A549 (cell line): ENCODE data around the gene ZNF292. TPM values are rescaled to one million over a fixed set of nuclear protein-coding genes. Genes with fewer than 3 reads are reported as not detected.

ENCODE experiments used
- ATAC-seq, 2 experiments: fragments of 200-7000 bp in 1 of 2; fragments of >200 bp in 1 of 2; cut with Nextera tagmentation in 1 of 2; cut with Tn5 transposase in 1 of 2; 3 replicates each; pipeline versions ENCODE4 v1.8.0 to v1.9.1; 2018 to 2020; ENCODE audit warnings: mild to moderate bottlenecking in 1 of 2, moderate library complexity in 1 of 2
- CTCF ChIA-PET: fragments of 300-600 bp; sonication (Branson Sonifier 250); formaldehyde crosslinking; extraction: SDS; loops from one replicate; lab custom pipeline; 2021; ENCODE audit warnings: antibody characterized with exemption, inconsistent platforms; lab: Yijun Ruan, JAX
- POLR2A ChIA-PET: fragments of 350-600 bp; formaldehyde crosslinking; extraction: SDS; loops from one replicate; lab custom pipeline; 2021; ENCODE audit warnings: antibody characterized with exemption, inconsistent platforms; lab: Yijun Ruan, JAX
- DNase-seq, 2 experiments: peaks; one replicate each; pipeline versions ENCODE4 v3.0.0 to v3.0.0-alpha.2; 2011 to 2016; ENCODE audit warnings: low read depth in 1 of 2, low spot score in 1 of 2
- FAIRE-seq: peaks from 2 replicates; lab custom pipeline; 2011; peaks lifted over from hg19 to GRCh38; lab: Jason Lieb, UNC
- H3K27ac ChIP-seq, 2 experiments: fragments of >200 bp; sonication (Bioruptor Twin); formaldehyde crosslinking; 3 replicates each; pipeline ENCODE4 v1.5.1; 2016 to 2017
- H3K4me1 ChIP-seq: fragments of >200 bp; sonication (Bioruptor Twin); formaldehyde crosslinking; 3 replicates; pipeline ENCODE4 v1.6.1; 2016
- H3K4me2 ChIP-seq: fragments of >200 bp; sonication (Bioruptor Twin); formaldehyde crosslinking; 3 replicates; pipeline ENCODE4 v1.6.1; 2016
- H3K4me3 ChIP-seq: fragments of >200 bp; sonication (Bioruptor Twin); formaldehyde crosslinking; 3 replicates; pipeline ENCODE4 v1.5.1; 2016
- H3K9me3 ChIP-seq: fragments of >200 bp; sonication (Bioruptor Twin); formaldehyde crosslinking; 3 replicates; pipeline ENCODE4 v1.6.1; 2016
- CHD2 ChIP-seq: fragments of 150-350 bp; IDR thresholded peaks from 2 replicates; pipeline ENCODE4 v1.6.1; 2014; ENCODE audit warnings: low read length; ENCODE audit not compliant: partially characterized antibody
- CHD4 ChIP-seq: fragments of 200-600 bp; sonication (generic); IDR thresholded peaks from 2 replicates; pipeline ENCODE4 v1.6.1; 2016; ENCODE audit warnings: antibody characterized with exemption, mild to moderate bottlenecking, borderline replicate concordance
- EHF ChIP-seq: fragments of 250-450 bp; sonication (Bioruptor Pico); IDR thresholded peaks from 2 replicates; pipeline ENCODE4 v1.5.0; 2020; ENCODE audit warnings: mild to moderate bottlenecking
- EHMT2 ChIP-seq: fragments of 200-600 bp; sonication (generic); IDR thresholded peaks from 2 replicates; pipeline ENCODE4 v1.6.1; 2016; ENCODE audit warnings: antibody characterized with exemption, low read depth, mild to moderate bottlenecking, moderate library complexity
- EP300 ChIP-seq, 2 experiments: fragments of >200 bp; sonication (Bioruptor Twin); formaldehyde crosslinking; IDR thresholded peaks; 2 replicates in 1 of 2; 3 replicates in 1 of 2; pipeline ENCODE4 v1.6.1; 2016 to 2017
- ESRRA ChIP-seq: fragments of 150-350 bp; IDR thresholded peaks from 2 replicates; pipeline ENCODE4 v1.6.1; 2014; ENCODE audit warnings: mild to moderate bottlenecking, low read length, borderline replicate concordance
- HDAC2 ChIP-seq: fragments of 200-600 bp; sonication (generic); IDR thresholded peaks from 2 replicates; pipeline ENCODE4 v1.6.1; 2016
- HEYL ChIP-seq: fragments of 250-450 bp; sonication (Bioruptor Pico); IDR thresholded peaks from 2 replicates; pipeline ENCODE4 v1.8.0; 2021; ENCODE audit warnings: mild to moderate bottlenecking, moderate library complexity
- HOXB13 ChIP-seq: fragments of 250-450 bp; sonication (Bioruptor Pico); IDR thresholded peaks from 2 replicates; pipeline ENCODE4 v1.5.0; 2020; ENCODE audit warnings: low read depth, mild to moderate bottlenecking, moderate library complexity
- JUNB ChIP-seq: fragments of >200 bp; sonication (Bioruptor Twin); formaldehyde crosslinking; IDR thresholded peaks from 2 replicates; pipeline ENCODE4 v1.6.1; 2016
- KDM1A ChIP-seq: fragments of 200-600 bp; sonication (generic); IDR thresholded peaks from 2 replicates; pipeline ENCODE4 v1.6.1; 2016; ENCODE audit warnings: low read depth, mild to moderate bottlenecking
- MAZ ChIP-seq: fragments of 150-350 bp; IDR thresholded peaks from 2 replicates; pipeline ENCODE4 v1.6.1; 2014; ENCODE audit warnings: antibody characterized with exemption, low read depth, low read length, borderline replicate concordance
- MYC ChIP-seq: IDR thresholded peaks from 2 replicates; pipeline ENCODE4 v1.6.1; 2012; ENCODE audit warnings: mild to moderate bottlenecking, inconsistent platforms, low read length, improper control_type of control experiment, borderline replicate concordance
- NPAS2 ChIP-seq: fragments of 250-450 bp; sonication (Bioruptor Pico); IDR thresholded peaks from 2 replicates; pipeline ENCODE4 v1.8.0; 2022; ENCODE audit warnings: mild to moderate bottlenecking, moderate library complexity, borderline replicate concordance
- PHF8 ChIP-seq: fragments of 200-600 bp; sonication (generic); IDR thresholded peaks from 2 replicates; pipeline ENCODE4 v1.6.1; 2016; ENCODE audit warnings: low read depth, mild to moderate bottlenecking, antibody characterized with exemption, moderate library complexity, borderline replicate concordance
- RCOR1 ChIP-seq: fragments of 150-350 bp; IDR thresholded peaks from 2 replicates; pipeline ENCODE4 v1.6.1; 2014; ENCODE audit warnings: antibody characterized with exemption, low read length, low read depth
- RFX5 ChIP-seq: fragments of 450-650 bp; IDR thresholded peaks from 2 replicates; pipeline ENCODE4 v1.7.1; 2014; ENCODE audit warnings: antibody characterized with exemption, mild to moderate bottlenecking, moderate library complexity
- TFCP2L1 ChIP-seq: fragments of 250-450 bp; sonication (Bioruptor Pico); IDR thresholded peaks from 2 replicates; pipeline ENCODE4 v1.5.0; 2021; ENCODE audit warnings: mild to moderate bottlenecking
- TP53 ChIP-seq: fragments of 250-450 bp; sonication (Bioruptor Pico); IDR thresholded peaks from 2 replicates; pipeline ENCODE4 v1.5.0; 2021; ENCODE audit warnings: mild to moderate bottlenecking, moderate library complexity
- ZC3H11A ChIP-seq: fragments of 450-650 bp; IDR thresholded peaks from 2 replicates; pipeline ENCODE4 v1.6.1; 2014; ENCODE audit warnings: antibody characterized with exemption, mild to moderate bottlenecking
- ZSCAN20 ChIP-seq: fragments of 250-450 bp; sonication (Bioruptor Pico); IDR thresholded peaks from 2 replicates; pipeline ENCODE4 v1.8.0; 2022; ENCODE audit warnings: mild to moderate bottlenecking, moderate library complexity
- WGBS: methylation state at CpG from one replicate; pipeline ENCODE4 v1.1.6; 2017; ENCODE audit errors: missing lambda C conversion rate; 5-methylcytosine and 5-hydroxymethylcytosine counted together
- polyA plus RNA-seq, 4 experiments: library from polyadenylated mRNA; depleted of rRNA in 3 of 4; stranded (reverse); fragments of >200 nt; fragmentation: RNase III in 1 of 4; extraction: RNeasy Plus Mini Kit Qiagen cat#74134 plus additional on column Dnase treatment in 1 of 4; gene quantifications; 2 replicates in 3 of 4; 3 replicates in 1 of 4; pipeline ENCODE4 v1.2.3, GENCODE V29; 2011 to 2017
- TF ChIP-seq, protein P1 (sequence below): fragments of >200 bp; sonication (Bioruptor Twin); formaldehyde crosslinking; IDR thresholded peaks from 3 replicates; pipeline ENCODE4 v1.6.1; 2016
- TF ChIP-seq, protein P2 (sequence below): IDR thresholded peaks from 2 replicates; pipeline ENCODE4 v1.6.1; 2012; ENCODE audit warnings: low read depth, borderline replicate concordance
- TF ChIP-seq, protein P3 (sequence below): fragments of >200 bp; sonication (Bioruptor Twin); formaldehyde crosslinking; IDR thresholded peaks from 2 replicates; pipeline ENCODE4 v1.6.1; 2016

The ZNF292 gene
- polyA plus RNA-seq, 2 of the 4 experiments (the other 2 are of a cell fraction): 2.5 to 7.5 TPM

DNA sequence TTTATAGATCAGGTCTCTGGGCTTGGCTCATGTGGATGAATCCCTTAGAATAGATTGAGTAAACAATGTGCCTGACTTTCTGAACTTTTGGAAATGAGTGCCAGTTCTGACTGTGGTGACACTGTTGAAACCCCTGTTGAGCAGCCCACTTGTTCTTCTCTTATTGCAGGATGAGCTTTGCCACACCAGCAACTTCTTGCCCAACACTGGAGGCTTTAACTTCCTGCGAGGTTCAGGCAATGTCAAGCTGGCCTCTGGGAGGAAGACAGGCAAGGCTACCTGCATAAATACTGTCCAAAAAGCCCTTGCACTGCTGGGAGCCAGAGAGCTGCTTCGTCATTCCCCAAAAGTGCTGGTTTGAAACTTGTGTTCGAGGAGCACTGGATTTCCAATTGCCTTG lies 134.2 kb downstream of the ZNF292 start (continued):
- TF ChIP-seq, protein P1, sequence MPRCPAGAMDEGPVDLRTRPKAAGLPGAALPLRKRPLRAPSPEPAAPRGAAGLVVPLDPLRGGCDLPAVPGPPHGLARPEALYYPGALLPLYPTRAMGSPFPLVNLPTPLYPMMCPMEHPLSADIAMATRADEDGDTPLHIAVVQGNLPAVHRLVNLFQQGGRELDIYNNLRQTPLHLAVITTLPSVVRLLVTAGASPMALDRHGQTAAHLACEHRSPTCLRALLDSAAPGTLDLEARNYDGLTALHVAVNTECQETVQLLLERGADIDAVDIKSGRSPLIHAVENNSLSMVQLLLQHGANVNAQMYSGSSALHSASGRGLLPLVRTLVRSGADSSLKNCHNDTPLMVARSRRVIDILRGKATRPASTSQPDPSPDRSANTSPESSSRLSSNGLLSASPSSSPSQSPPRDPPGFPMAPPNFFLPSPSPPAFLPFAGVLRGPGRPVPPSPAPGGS: no peak
- TF ChIP-seq, protein P2, sequence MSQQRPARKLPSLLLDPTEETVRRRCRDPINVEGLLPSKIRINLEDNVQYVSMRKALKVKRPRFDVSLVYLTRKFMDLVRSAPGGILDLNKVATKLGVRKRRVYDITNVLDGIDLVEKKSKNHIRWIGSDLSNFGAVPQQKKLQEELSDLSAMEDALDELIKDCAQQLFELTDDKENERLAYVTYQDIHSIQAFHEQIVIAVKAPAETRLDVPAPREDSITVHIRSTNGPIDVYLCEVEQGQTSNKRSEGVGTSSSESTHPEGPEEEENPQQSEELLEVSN: no peak
- TF ChIP-seq ESRRA (no peak), CHD4 (no peak), CHD2 (no peak)

DNA sequence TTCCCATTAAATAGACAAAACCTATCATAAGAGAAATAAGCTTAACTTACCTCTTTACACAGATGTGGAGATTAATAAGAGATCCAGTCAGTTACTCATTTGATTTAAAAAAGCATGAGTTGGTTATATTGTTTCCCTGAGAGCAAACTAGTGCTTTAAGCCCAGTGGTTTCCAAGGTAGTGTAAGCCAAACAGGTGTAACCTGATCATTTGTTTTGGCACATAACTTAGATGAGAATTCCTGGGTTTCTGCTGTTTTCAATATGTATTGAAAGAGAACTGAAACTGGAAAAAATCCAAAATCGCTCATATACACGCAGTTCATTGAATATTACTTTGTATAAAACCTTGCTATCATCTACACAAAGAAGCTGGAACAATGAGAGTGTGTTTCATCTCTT lies 136.5 kb downstream of the ZNF292 start:
- H3K4me2 ChIP-seq: no peak overlapping the region
- no peak for DNase-seq
- POLR2A ChIA-PET: no interaction called here
- no peak for TF ChIP-seq RFX5
- TF ChIP-seq, all 56 proteins: peak for 0
- CTCF ChIA-PET: interaction anchor here (1.0 kb wide), 1 partner anchor 10 kb away, joined by 5 read pairs; no protein-coding TSS in a partner anchor
- FAIRE-seq (no peak), ATAC-seq (no peak)
- Histone ChIP-seq H3K4me1 (no peaks in the 10 kb centered on the region), H3K9me3 (no peaks in the 10 kb centered on the region), H3K4me3 (no peak overlapping the region), H3K27ac (no peak overlapping the region)
- 40% methylated on average over 2 of the region's 2 CpGs for WGBS

DNA sequence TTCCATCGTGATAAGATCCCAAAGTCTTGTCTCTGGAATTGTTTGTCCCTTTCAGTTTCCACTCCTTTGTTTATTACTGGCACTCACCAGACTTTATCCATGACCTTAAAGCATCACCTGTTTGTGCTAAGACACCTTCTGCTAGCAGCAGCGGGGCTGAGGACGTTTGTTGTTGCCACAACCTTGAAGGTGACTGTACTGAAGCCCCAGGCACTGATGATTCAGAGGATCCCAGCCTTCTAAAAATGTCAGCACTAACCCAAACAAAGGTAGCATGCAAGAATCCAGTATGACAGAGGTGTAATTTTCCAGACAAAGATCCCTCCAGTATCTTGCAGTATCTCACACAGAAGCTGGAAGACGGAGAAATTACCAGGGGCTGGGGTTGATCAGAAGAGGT lies 138.2 kb downstream of the ZNF292 start:
- Histone ChIP-seq H3K9me3 (no peaks in the 10 kb centered on the region), H3K4me3 (no peak overlapping the region), H3K4me1 (no peaks in the 10 kb centered on the region), H3K4me2 (no peak overlapping the region), H3K27ac (no peak overlapping the region)
- DNase-seq (no peak), ATAC-seq (no peak), FAIRE-seq (no peak)
- ChIA-PET CTCF (no interaction called here), POLR2A (no interaction called here)
- TF ChIP-seq CHD4: no peak
- TF ChIP-seq KDM1A: no peak
- no peak for TF ChIP-seq EHF (CRISPR knock-in tag)
- TF ChIP-seq HEYL (CRISPR knock-in tag): no peak
- no peak for TF ChIP-seq TP53 (CRISPR knock-in tag)
- no peak for TF ChIP-seq PHF8
- TF ChIP-seq, protein P3, sequence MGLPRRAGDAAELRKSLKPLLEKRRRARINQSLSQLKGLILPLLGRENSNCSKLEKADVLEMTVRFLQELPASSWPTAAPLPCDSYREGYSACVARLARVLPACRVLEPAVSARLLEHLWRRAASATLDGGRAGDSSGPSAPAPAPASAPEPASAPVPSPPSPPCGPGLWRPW: no peak
- TF ChIP-seq MAZ: no peak
- no peak for TF ChIP-seq HOXB13 (CRISPR knock-in tag)
- no peak for TF ChIP-seq NPAS2 (CRISPR knock-in tag)
- TF ChIP-seq EP300 (IDR thresholded peaks at IDR 0.05): no peak
- no peak for TF ChIP-seq HDAC2
- no peak for TF ChIP-seq JUNB
- TF ChIP-seq RCOR1: no peak
- TF ChIP-seq MYC: no peak
- TF ChIP-seq ESRRA: no peak
- no peak for TF ChIP-seq TFCP2L1 (CRISPR knock-in tag)
- TF ChIP-seq EHMT2: no peak
- no peak for TF ChIP-seq ZC3H11A
- TF ChIP-seq ZSCAN20: no peak
- 27% methylated on average over 4 of the region's 4 CpGs for WGBS
